ENCODE data around the gene KCNN1. TPM values are rescaled to one million over a fixed set of nuclear protein-coding genes. Genes with fewer than 3 reads are reported as not detected.
A peak's percentile ranks its signal among the peaks of the same experiment; 100 is the strongest.

Gene KCNN1
- total RNA-seq, 4 donors from 2014 or later: 0.22 to 3.1 TPM; not detected in 2

- H3K36me3 ChIP-seq: peaks cover 0 to 63% (median 0%) of the 10 kb centered on the region in 3 donors
- intact Hi-C loops (cut with DNase I): no loop called here
- WGBS, 2 donors: 73 to 90% methylated on average over 2 to 6 of the region's 17 CpGs
- H3K4me3 ChIP-seq: no peak overlapping the region
- peaks cover 4 to 47% (median 15%) of the 10 kb centered on the region in 3 donors for H3K4me1 ChIP-seq
- H3K9me3 ChIP-seq: no peaks in the 10 kb centered on the region
- no peak for TF ChIP-seq POLR2A (IDR thresholded peaks at IDR 0.05)
- TF ChIP-seq CTCF (IDR thresholded peaks at IDR 0.05): no peak
- DNase-seq: no peak
- no peak overlapping the region for H3K27ac ChIP-seq
- H3K27me3 ChIP-seq: no peaks in the 10 kb centered on the region
Measured at GRCh38 chr19:17942181-17942580, 24.7 kb upstream of the KCNN1 start.

- no peaks in the 10 kb centered on the region for H3K9me3 ChIP-seq
- peak overlapping the region; percentile 1 to 34 (median 16) for H3K4me3 ChIP-seq
- no peak for DNase-seq
- intact Hi-C loops (cut with DNase I): no loop called here
- TF ChIP-seq CTCF (IDR thresholded peaks at IDR 0.05) (no peak), POLR2A (IDR thresholded peaks at IDR 0.05) (no peak)
- no peak overlapping the region for H3K27ac ChIP-seq
- H3K36me3 ChIP-seq: peaks cover 0 to 58% (median 0%) of the 10 kb centered on the region in 3 donors
- no peaks in the 10 kb centered on the region for H3K27me3 ChIP-seq
- WGBS, 2 donors: 43 to 77% methylated on average over 4 to 5 of the region's 41 CpGs
- H3K4me1 ChIP-seq: peaks cover 4 to 53% (median 18%) of the 10 kb centered on the region in 3 donors
Measured at GRCh38 chr19:17942582-17943273, 24.2 kb upstream of the KCNN1 start.

DNA sequence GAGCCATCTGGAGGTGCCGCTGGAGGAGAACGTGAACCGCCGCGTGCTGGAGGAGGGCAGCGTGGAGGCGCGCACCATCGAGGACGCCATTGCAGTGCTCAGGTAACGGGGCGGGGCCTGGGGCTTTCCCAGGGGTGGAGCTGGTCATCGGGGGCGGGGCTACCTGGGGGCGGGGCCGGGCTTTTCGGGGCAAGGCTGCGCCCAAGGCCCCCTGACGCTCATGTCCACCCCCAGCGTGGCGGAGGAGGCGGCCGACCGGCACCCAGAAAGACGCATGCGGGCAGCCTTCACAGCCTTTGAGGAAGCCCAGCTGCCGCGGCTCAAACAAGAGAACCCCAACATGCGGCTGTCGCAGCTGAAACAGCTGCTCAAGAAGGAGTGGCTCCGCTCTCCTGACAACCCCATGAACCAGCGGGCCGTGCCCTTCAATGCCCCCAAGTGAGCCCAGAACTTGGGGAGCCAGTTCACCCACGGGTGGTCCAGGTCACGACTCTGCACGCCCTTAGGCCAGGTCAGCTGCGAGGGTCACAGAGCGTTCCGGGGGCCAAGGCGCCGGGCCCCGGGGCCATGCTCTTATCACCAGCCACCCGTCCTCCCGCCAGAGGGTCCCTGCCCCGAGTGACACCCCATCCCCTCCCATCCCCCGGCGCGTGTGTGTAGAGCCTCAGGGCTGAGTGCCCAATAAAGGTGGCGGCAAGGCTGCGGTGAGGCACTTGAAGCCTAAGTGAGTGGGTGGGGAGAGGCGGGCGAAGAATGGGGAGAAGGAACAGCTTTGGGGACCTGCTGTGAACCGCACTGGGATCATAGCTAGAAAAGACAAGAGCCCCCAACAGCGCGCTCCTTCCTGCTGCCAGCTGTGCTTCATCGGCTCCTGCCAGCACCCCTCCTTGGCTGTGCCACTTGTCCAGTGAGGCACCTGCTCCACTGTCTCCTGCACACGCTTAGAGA lies 23.4 kb upstream of the KCNN1 start:
- peaks cover 0 to 53% (median 0%) of the 10 kb centered on the region in 3 donors for H3K36me3 ChIP-seq
- TF ChIP-seq POLR2A (IDR thresholded peaks at IDR 0.05) (no peak), CTCF (IDR thresholded peaks at IDR 0.05) (no peak)
- intact Hi-C loops (cut with DNase I): no loop called here
- 64 to 69% methylated on average over 5 to 20 of the region's 57 CpGs for WGBS, 2 donors
- H3K27ac ChIP-seq: peak overlapping the region; percentile 3 to 44 (median 30)
- no peaks in the 10 kb centered on the region for H3K9me3 ChIP-seq
- no peak for DNase-seq
- H3K4me3 ChIP-seq: peak overlapping the region in 3 of 4 donors; percentile 16 to 34 (median 16)
- peaks cover 11 to 56% (median 19%) of the 10 kb centered on the region in 3 donors for H3K4me1 ChIP-seq
- H3K27me3 ChIP-seq: peaks cover 0 to 5% (median 0%) of the 10 kb centered on the region in 4 donors

GRCh38 chr19:17944301-17944700 lies 22.6 kb upstream of the KCNN1 start:
- peaks cover 18 to 64% (median 26%) of the 10 kb centered on the region in 3 donors for H3K4me1 ChIP-seq
- H3K27me3 ChIP-seq: peaks cover 0 to 12% (median 2%) of the 10 kb centered on the region in 4 donors
- H3K9me3 ChIP-seq: no peaks in the 10 kb centered on the region
- TF ChIP-seq CTCF (IDR thresholded peaks at IDR 0.05) (no peak), POLR2A (IDR thresholded peaks at IDR 0.05) (no peak)
- DNase-seq: no peak
- peaks cover 0 to 46% (median 0%) of the 10 kb centered on the region in 3 donors for H3K36me3 ChIP-seq
- 35 to 56% methylated on average over 4 of the region's 4 CpGs for WGBS, 2 donors
- intact Hi-C loops (cut with DNase I): no loop called here
- H3K4me3 ChIP-seq: no peak overlapping the region
- H3K27ac ChIP-seq: peak overlapping the region; percentile 3 to 44 (median 30)

All from esophagus squamous epithelium (tissue), 5 donors.